ENCODE data around the gene PCNP. TPM values are rescaled to one million over a fixed set of nuclear protein-coding genes. Genes with fewer than 3 reads are reported as not detected.

The PCNP gene
- total and polyA plus RNA-seq, 9 of the 15 experiments (the other 6 are each of a cell fraction or from before 2014, with no cell fraction given) = 54.3 to 170 (median 150) TPM

GRCh38 chr3:101619734-101620133, 45.8 kb downstream of the PCNP start:
- Histone ChIP-seq H3K36me3 (ENCODE audit: control insufficient read depth, insufficient read depth, low read length) (peaks cover 57% of the 10 kb centered on the region; the same call in 2 of the 3 replicates), H2AFZ (ENCODE audit: low read depth, low read length) (no peak overlapping the region), H3K27ac (ENCODE audit: extremely low read depth, low read depth, low read length) (no peak overlapping the region), H3K4me3 (no peak overlapping the region), H3K9me3 (replicated peaks; ENCODE audit: control insufficient read depth, insufficient read depth, low read depth, low read length) (no peaks in the 10 kb centered on the region), H3K4me2 (ENCODE audit: insufficient read depth, low read length) (no peak overlapping the region), H3K79me2 (ENCODE audit: control insufficient read depth, insufficient read depth, low read length) (peaks cover 4% of the 10 kb centered on the region), H3K9me1 (ENCODE audit: control insufficient read depth, insufficient read depth, low read length) (no peaks in the 10 kb centered on the region), H3K9ac (ENCODE audit: insufficient read depth in 1 of 2, low read depth in 2 of 2, low read length in 2 of 2) (no peak overlapping the region), H4K20me1 (replicated peaks; ENCODE audit: control insufficient read depth, insufficient read depth, low read length) (no peaks in the 10 kb centered on the region; the same call in 1 of the 2 replicates), H3K27me3 (ENCODE audit: control insufficient read depth in 2 of 2, insufficient read depth in 2 of 2, low read length in 2 of 2) (no peaks in the 10 kb centered on the region), H3K4me1 (replicated peaks in 1 of 2; ENCODE audit: control insufficient read depth in 2 of 2, insufficient read depth in 2 of 2, low read length in 2 of 2) (no peaks in the 10 kb centered on the region; a peak in 1 of 5 replicates)
- BruUV-seq (replicated peaks) = no TSS peak
- in situ Hi-C loops (cut with MboI) (no loop called here), intact Hi-C loops (cut with micrococcal nuclease) (no loop called here)
- ChIA-PET CTCF (ENCODE audit: low intra/inter-chr PET ratio) (no interaction called here), POLR2A (no interaction called here)
- WGBS (ENCODE audit: insufficient coverage, low coverage, missing lambda C conversion rate) = 67% methylated on average over 2 of the region's 3 CpGs
- no peak for FAIRE-seq
- TF ChIP-seq HMBOX1 (IDR thresholded peaks at IDR 0.05) (no peak), POLR2G (IDR thresholded peaks at IDR 0.05; ENCODE audit: low read depth, low read length) (peak; percentile 30; the same call in 1 of the 2 replicates)
- ATAC-seq = no peak
- DNase-seq (ENCODE audit: extremely low read depth in 1 of 4, low spot score in 3 of 4) = no peak

- Histone ChIP-seq H3K9ac (ENCODE audit: insufficient read depth in 1 of 2, low read depth in 2 of 2, low read length in 2 of 2) (no peak overlapping the region), H3K36me3 (ENCODE audit: control insufficient read depth, insufficient read depth, low read length) (peaks cover 67% of the 10 kb centered on the region), H3K27me3 (ENCODE audit: control insufficient read depth in 2 of 2, insufficient read depth in 2 of 2, low read length in 2 of 2) (no peaks in the 10 kb centered on the region), H3K4me3 (no peak overlapping the region), H4K20me1 (replicated peaks; ENCODE audit: control insufficient read depth, insufficient read depth, low read length) (no peaks in the 10 kb centered on the region), H3K4me2 (ENCODE audit: insufficient read depth, low read length) (no peak overlapping the region), H3K27ac (ENCODE audit: extremely low read depth, low read depth, low read length) (no peak overlapping the region), H3K4me1 (replicated peaks in 1 of 2; ENCODE audit: control insufficient read depth in 2 of 2, insufficient read depth in 2 of 2, low read length in 2 of 2) (peaks cover 3 to 6% of the 10 kb centered on the region in 2 experiments; a peak in 3 of 5 replicates), H3K9me1 (ENCODE audit: control insufficient read depth, insufficient read depth, low read length) (no peaks in the 10 kb centered on the region), H3K9me3 (replicated peaks; ENCODE audit: control insufficient read depth, insufficient read depth, low read depth, low read length) (no peaks in the 10 kb centered on the region), H3K79me2 (ENCODE audit: control insufficient read depth, insufficient read depth, low read length) (peaks cover 41% of the 10 kb centered on the region), H2AFZ (ENCODE audit: low read depth, low read length) (no peak overlapping the region)
- POLR2A ChIA-PET = interaction anchor here (2.1 kb wide), 1 partner anchor 11 kb away, joined by 5 read pairs; no protein-coding TSS in a partner anchor
- TF ChIP-seq ZEB2 (IDR thresholded peaks at IDR 0.05) = no peak
- peak; percentile 15; the same call in 1 of the 2 replicates for TF ChIP-seq POLR2H (tag; IDR thresholded peaks at IDR 0.05; ENCODE audit: low read depth)
- peak; percentile 68 for TF ChIP-seq RFX1 (IDR thresholded peaks at IDR 0.05)
- DNase-seq (ENCODE audit: extremely low read depth in 1 of 4, low spot score in 3 of 4) (no peak), FAIRE-seq (no peak), ATAC-seq (no peak)
- in situ Hi-C loops (cut with MboI) (no loop called here), intact Hi-C loops (cut with micrococcal nuclease) (no loop called here)
- no TSS peak for BruUV-seq (replicated peaks)
- CTCF ChIA-PET (ENCODE audit: low intra/inter-chr PET ratio) = no interaction called here
- WGBS (ENCODE audit: insufficient coverage, low coverage, missing lambda C conversion rate) = 100% methylated on average over 1 of the region's 1 CpG
Measured at GRCh38 chr3:101623656-101624055, 49.7 kb downstream of the PCNP start.

Data from K562 (cell line).